Uterus (tissue), 2 donors: Measurements from ENCODE around the gene ITGA2B.

ENCODE experiments used
- POLR2A ChIP-seq, 2 donors: fragments of 450-650 bp; IDR thresholded peaks; one replicate each; pipeline ENCODE4 v1.6.1; 2016; ENCODE audit warnings: antibody characterized with exemption in 2 of 2, mild to moderate bottlenecking in 1 of 2, moderate library complexity in 1 of 2
- TF ChIP-seq, protein P1 (sequence below), 4 experiments: fragments of 200-600 bp in 2 of 4; fragments of 450-650 bp in 2 of 4; sonication (generic) in 2 of 4; IDR thresholded peaks; one replicate each; pipeline ENCODE4 v1.5.1; 2016 to 2019; ENCODE audit warnings: antibody characterized with exemption in 4 of 4, mild to moderate bottlenecking in 2 of 4, moderate library complexity in 1 of 4

DNA sequence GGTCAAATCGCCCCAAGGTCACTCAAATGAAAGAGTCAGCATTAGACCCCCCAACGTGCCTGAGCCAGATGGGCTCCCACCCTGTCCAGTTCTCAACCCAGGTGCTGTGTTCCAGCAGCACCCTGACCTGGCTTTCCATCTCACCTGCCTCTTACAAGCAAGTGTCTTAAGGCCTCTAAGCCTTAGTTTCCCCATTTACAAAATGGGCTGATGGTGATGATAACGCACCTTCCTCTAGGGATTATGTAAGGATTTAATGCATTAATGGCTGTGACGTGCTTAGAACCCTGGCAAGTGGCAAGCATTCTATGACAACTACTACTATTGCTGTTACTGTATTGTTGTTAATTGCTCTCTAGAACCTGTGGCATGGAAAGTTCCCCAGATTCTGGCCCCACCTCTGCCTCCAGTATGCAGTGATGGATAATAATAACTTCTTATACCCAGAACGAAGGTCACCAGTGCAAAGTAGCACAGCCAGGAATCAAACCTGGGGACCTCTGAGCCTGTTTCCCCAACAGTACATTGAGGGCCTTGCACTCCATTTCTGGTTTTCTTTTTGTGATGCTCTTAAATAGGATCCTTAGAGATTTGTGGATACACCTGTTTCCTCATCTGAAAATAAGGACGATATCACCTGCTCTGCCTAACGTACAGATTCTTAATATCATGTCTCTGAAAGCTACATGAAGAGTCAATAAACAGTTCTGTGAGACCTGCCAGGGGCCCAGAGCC lies 61.6 kb downstream of the ITGA2B start:
- TF ChIP-seq, protein P1, sequence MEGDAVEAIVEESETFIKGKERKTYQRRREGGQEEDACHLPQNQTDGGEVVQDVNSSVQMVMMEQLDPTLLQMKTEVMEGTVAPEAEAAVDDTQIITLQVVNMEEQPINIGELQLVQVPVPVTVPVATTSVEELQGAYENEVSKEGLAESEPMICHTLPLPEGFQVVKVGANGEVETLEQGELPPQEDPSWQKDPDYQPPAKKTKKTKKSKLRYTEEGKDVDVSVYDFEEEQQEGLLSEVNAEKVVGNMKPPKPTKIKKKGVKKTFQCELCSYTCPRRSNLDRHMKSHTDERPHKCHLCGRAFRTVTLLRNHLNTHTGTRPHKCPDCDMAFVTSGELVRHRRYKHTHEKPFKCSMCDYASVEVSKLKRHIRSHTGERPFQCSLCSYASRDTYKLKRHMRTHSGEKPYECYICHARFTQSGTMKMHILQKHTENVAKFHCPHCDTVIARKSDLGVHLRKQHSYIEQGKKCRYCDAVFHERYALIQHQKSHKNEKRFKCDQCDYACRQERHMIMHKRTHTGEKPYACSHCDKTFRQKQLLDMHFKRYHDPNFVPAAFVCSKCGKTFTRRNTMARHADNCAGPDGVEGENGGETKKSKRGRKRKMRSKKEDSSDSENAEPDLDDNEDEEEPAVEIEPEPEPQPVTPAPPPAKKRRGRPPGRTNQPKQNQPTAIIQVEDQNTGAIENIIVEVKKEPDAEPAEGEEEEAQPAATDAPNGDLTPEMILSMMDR (IDR thresholded peaks at IDR 0.05): no peak
- TF ChIP-seq POLR2A (IDR thresholded peaks at IDR 0.05): no peak
